ENCODE data around the gene SRRM2. TPM values are rescaled to one million over a fixed set of nuclear protein-coding genes. Genes with fewer than 3 reads are reported as not detected.
A peak's percentile ranks its signal among the peaks of the same experiment; 100 is the strongest.
"Not testable (repeated sequence)": the region's sequence is repeated elsewhere in the genome, so short reads cannot be mapped to it uniquely, and the experiment has no call there.

The SRRM2 gene
- total RNA-seq, 1 experiment from 2014 or later = 746 TPM

- POLR2A ChIA-PET (ENCODE audit: unreplicated experiment) = no interaction called here
- TSS peak; percentile 66 for BruUV-seq (replicated peaks)
- Histone ChIP-seq H3K9me2 (ENCODE audit: insufficient read depth) (no peaks in the 10 kb centered on the region), H3K79me2 (ENCODE audit: low read depth) (0 out of 2 replicates have a peak, but pooled peaks cover 4% of the 10 kb centered on the region), H3K36me3 (ENCODE audit: low read depth) (no peaks in the 10 kb centered on the region), H3K9me3 (ENCODE audit: insufficient read depth, low read depth) (no peaks in the 10 kb centered on the region), H3F3A (ENCODE audit: insufficient read depth, low read depth) (peaks cover 48% of the 10 kb centered on the region), H3K27ac (peak overlapping the region; percentile 72), H3K4me3 (peak overlapping the region; percentile 64), H3K4me2 (peak overlapping the region; percentile 94), H2AFZ (peak overlapping the region; percentile 87), H3K27me3 (ENCODE audit: insufficient read depth, low read depth) (no peaks in the 10 kb centered on the region), H3K4me1 (replicated peaks; ENCODE audit: insufficient read depth) (peaks cover 34% of the 10 kb centered on the region), H4K20me1 (ENCODE audit: insufficient read depth) (peaks cover 6% of the 10 kb centered on the region; the same call in 1 of the 2 replicates)
- TF ChIP-seq, protein P1, sequence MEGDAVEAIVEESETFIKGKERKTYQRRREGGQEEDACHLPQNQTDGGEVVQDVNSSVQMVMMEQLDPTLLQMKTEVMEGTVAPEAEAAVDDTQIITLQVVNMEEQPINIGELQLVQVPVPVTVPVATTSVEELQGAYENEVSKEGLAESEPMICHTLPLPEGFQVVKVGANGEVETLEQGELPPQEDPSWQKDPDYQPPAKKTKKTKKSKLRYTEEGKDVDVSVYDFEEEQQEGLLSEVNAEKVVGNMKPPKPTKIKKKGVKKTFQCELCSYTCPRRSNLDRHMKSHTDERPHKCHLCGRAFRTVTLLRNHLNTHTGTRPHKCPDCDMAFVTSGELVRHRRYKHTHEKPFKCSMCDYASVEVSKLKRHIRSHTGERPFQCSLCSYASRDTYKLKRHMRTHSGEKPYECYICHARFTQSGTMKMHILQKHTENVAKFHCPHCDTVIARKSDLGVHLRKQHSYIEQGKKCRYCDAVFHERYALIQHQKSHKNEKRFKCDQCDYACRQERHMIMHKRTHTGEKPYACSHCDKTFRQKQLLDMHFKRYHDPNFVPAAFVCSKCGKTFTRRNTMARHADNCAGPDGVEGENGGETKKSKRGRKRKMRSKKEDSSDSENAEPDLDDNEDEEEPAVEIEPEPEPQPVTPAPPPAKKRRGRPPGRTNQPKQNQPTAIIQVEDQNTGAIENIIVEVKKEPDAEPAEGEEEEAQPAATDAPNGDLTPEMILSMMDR (conservative IDR thresholded peaks at IDR 0.05) = peak; percentile 34; the same call in 1 of the 2 replicates
- TF ChIP-seq EZH2 (IDR thresholded peaks at IDR 0.05; ENCODE audit: low read depth) = no peak
- intact Hi-C loops (cut with micrococcal nuclease; ENCODE audit: unreplicated experiment) = loop anchor here (1.0 to 5.0 kb wide), 5 partner anchors 31 to 386 kb away; partner anchors contain the start of gene SRRM2
- DNase-seq = peak; percentile 71 to 94
- CTCF ChIA-PET = interaction anchor here (0.7 to 1.1 kb wide), 2 partner anchors 71 to 206 kb away, joined by 5 to 11 read pairs; no protein-coding TSS in a partner anchor
Observed at GRCh38 chr16:2720719-2721633, 31.5 kb upstream of the SRRM2 start.

DNA sequence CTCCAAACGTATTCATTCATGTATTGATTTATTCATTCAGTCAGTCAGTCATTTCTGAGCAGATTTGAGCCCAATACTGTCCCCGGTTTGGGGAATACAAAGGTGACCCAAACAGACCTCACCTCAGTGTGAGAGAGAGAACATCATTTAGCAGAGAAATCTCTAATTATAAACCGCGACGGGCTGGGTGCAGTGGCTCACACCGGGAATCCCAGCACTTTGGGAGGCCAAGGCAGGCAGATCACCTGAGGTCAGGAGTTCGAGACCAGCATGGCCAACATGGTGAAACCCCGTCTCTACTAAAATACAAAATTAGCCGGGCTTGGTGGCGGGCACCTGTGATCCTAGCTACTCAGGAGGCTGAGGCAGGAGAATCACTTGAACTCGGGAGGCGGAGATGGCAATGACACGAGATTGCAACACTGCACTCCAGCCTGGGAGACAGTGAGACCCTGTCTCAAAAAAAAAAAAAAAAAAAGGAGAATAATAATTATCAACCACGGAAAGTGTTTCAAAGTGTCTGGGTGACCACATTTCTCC is 30.7 kb upstream of the SRRM2 start:
- peak overlapping the region; percentile 54 for H3K27ac ChIP-seq

GRCh38 chr16:2724088-2724676 is 28.3 kb upstream of the SRRM2 start:
- no peak for DNase-seq
- TF ChIP-seq, protein P1 (conservative IDR thresholded peaks at IDR 0.05) = no peak
- no peak for TF ChIP-seq EZH2 (IDR thresholded peaks at IDR 0.05; ENCODE audit: low read depth)
- ChIA-PET POLR2A (ENCODE audit: unreplicated experiment) (interaction anchor here (0.6 kb wide), 1 partner anchor 318 kb away, joined by 6 read pairs; no protein-coding TSS in a partner anchor), CTCF (no interaction called here)
- Histone ChIP-seq H3K79me2 (ENCODE audit: low read depth) (no peaks in the 10 kb centered on the region), H3K4me3 (no peak overlapping the region), H4K20me1 (ENCODE audit: insufficient read depth) (no peaks in the 10 kb centered on the region), H3K36me3 (ENCODE audit: low read depth) (no peaks in the 10 kb centered on the region), H3K27me3 (ENCODE audit: insufficient read depth, low read depth) (no peaks in the 10 kb centered on the region), H3K4me1 (replicated peaks; ENCODE audit: insufficient read depth) (peaks cover 25% of the 10 kb centered on the region), H3K27ac (no peak overlapping the region), H3K9me3 (ENCODE audit: insufficient read depth, low read depth) (no peaks in the 10 kb centered on the region), H3K4me2 (no peak overlapping the region), H3K9me2 (ENCODE audit: insufficient read depth) (no peaks in the 10 kb centered on the region), H3F3A (ENCODE audit: insufficient read depth, low read depth) (peaks cover 45% of the 10 kb centered on the region), H2AFZ (no peak overlapping the region)
- BruUV-seq (replicated peaks) = no TSS peak
- intact Hi-C loops (cut with micrococcal nuclease; ENCODE audit: unreplicated experiment) = loop anchor here (5.0 kb wide), 1 partner anchor 383 kb away; no protein-coding TSS in a partner anchor

More for the DNA sequence above, 30.7 kb upstream of the SRRM2 start:
- H2AFZ ChIP-seq = 0 out of 2 replicates have a peak overlapping the region, but pooled peaks have one; percentile 76
- peak overlapping the region; percentile 64; the same call in 1 of the 2 replicates for H3K4me3 ChIP-seq
- CTCF ChIA-PET = interaction anchor here (0.7 kb wide), 1 partner anchor 205 kb away, joined by 5 read pairs; no protein-coding TSS in a partner anchor
- POLR2A ChIA-PET (ENCODE audit: unreplicated experiment); H3K27me3 ChIP-seq (ENCODE audit: insufficient read depth, low read depth); H3K9me2 ChIP-seq (ENCODE audit: insufficient read depth); H4K20me1 ChIP-seq (ENCODE audit: insufficient read depth); H3K79me2 ChIP-seq (ENCODE audit: low read depth); H3K9me3 ChIP-seq (ENCODE audit: insufficient read depth, low read depth); H3K36me3 ChIP-seq (ENCODE audit: low read depth); DNase-seq: not testable (repeated sequence)
- peak overlapping the region; percentile 77 for H3K4me2 ChIP-seq
- BruUV-seq (replicated peaks) = TSS peak; percentile 77
- peaks cover 34% of the 10 kb centered on the region for H3K4me1 ChIP-seq (replicated peaks; ENCODE audit: insufficient read depth)
- intact Hi-C loops (cut with micrococcal nuclease; ENCODE audit: unreplicated experiment) = loop anchor here (1.0 to 5.0 kb wide), 5 partner anchors 31 to 386 kb away; partner anchors contain the start of gene SRRM2
- peaks cover 48% of the 10 kb centered on the region for H3F3A ChIP-seq (ENCODE audit: insufficient read depth, low read depth)

Data from PC-9 (cell line).